OCI-M2 (cell line): Measurements from ENCODE around the gene DTNBP1.
A peak's percentile ranks its signal among the peaks of the same experiment; 100 is the strongest.

Source experiments
- DNase-seq: peaks from one replicate; lab custom pipeline; 2025; ENCODE audit not compliant: unreplicated experiment; lab: John Stamatoyannopoulos, UW

Gene DTNBP1

GRCh38 chr6:15662326-15663129, at the start of gene DTNBP1:
Gene DTNBP1 (minus strand): TSS chr6:15663028. CDS start chr6:15662869, 159 bp downstream.
- DNase-seq: no peak

- DNase-seq: no peak
Measured at GRCh38 chr6:15709651-15710269, 46.9 kb upstream of the DTNBP1 start.

- no peak for DNase-seq
Measured at GRCh38 chr6:15708231-15708630, 45.4 kb upstream of the DTNBP1 start.

GRCh38 chr6:15705981-15706380, 43.2 kb upstream of the DTNBP1 start:
- DNase-seq: no peak

GRCh38 chr6:15698471-15698870, 35.6 kb upstream of the DTNBP1 start:
- no peak for DNase-seq

GRCh38 chr6:15697895-15698294, 35.1 kb upstream of the DTNBP1 start:
- no peak for DNase-seq

GRCh38 chr6:15691250-15691869, 28.5 kb upstream of the DTNBP1 start:
- DNase-seq: peak; percentile 56

- DNase-seq: no peak
Measured at GRCh38 chr6:15690510-15690909, 27.7 kb upstream of the DTNBP1 start.

GRCh38 chr6:15689586-15690482, 27.0 kb upstream of the DTNBP1 start:
- DNase-seq: no peak

- DNase-seq: no peak
Measured at GRCh38 chr6:15685619-15686018, 22.8 kb upstream of the DTNBP1 start.

- no peak for DNase-seq
Measured at GRCh38 chr6:15682965-15683822, 20.4 kb upstream of the DTNBP1 start.

GRCh38 chr6:15681946-15682345, 19.1 kb upstream of the DTNBP1 start:
- no peak for DNase-seq

- no peak for DNase-seq
Measured at GRCh38 chr6:15678514-15678913, 15.7 kb upstream of the DTNBP1 start.

GRCh38 chr6:15677822-15678221, 15.0 kb upstream of the DTNBP1 start:
- no peak for DNase-seq

GRCh38 chr6:15675536-15676220, 12.8 kb upstream of the DTNBP1 start:
- DNase-seq: no peak

GRCh38 chr6:15674690-15675386, 12.0 kb upstream of the DTNBP1 start:
- no peak for DNase-seq

GRCh38 chr6:15673666-15674065, 10.8 kb upstream of the DTNBP1 start:
- no peak for DNase-seq

GRCh38 chr6:15672818-15673217, 10.0 kb upstream of the DTNBP1 start:
- no peak for DNase-seq

GRCh38 chr6:15672291-15672690, 9.5 kb upstream of the DTNBP1 start:
- DNase-seq: no peak
